HG03565 (cell line): Measurements from ENCODE around the gene SIGLEC7.
"Not testable (repeated sequence)": the region's sequence is repeated elsewhere in the genome, so short reads cannot be mapped to it uniquely, and the experiment has no call there.

Source experiments
- ATAC-seq: cut with Tn5 transposase; IDR thresholded peaks from one replicate; pipeline ENCODE4 v1.9.1; 2021; ENCODE audit warnings: mild to moderate bottlenecking, moderate library complexity; ENCODE audit not compliant: unreplicated experiment

The SIGLEC7 gene

DNA sequence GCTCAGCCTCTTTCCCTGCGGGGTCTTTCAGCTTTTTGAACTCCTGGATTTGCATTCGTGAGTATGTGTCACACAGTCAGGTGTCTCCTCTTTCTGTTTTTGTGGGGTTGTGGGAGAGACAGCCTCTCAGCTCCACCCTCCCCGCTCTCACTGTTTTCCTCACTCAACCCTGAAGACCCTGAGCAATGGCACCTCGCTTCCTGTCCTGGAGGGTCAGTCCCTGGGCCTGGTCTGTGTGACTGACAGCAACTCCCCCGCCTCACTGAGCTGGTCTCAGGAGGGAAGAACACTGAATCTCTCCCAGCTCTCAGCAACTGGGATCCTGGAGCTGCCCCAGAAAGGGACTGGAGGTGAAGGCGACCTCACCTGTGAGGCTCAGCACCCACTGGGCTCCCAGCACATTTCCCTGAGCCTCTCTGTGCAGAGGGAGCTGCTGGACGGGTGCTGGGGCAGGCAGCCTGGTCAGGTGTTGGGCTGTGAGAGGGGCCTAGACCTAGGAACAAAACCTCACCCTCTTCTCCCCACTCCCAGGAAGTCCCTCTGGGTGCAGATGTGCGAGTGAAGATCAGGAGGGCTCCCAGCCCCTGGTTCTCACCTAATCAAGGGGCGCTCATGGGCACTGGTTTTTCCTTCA, 4.2 kb upstream of the SIGLEC7 start:
- ATAC-seq: no peak

DNA sequence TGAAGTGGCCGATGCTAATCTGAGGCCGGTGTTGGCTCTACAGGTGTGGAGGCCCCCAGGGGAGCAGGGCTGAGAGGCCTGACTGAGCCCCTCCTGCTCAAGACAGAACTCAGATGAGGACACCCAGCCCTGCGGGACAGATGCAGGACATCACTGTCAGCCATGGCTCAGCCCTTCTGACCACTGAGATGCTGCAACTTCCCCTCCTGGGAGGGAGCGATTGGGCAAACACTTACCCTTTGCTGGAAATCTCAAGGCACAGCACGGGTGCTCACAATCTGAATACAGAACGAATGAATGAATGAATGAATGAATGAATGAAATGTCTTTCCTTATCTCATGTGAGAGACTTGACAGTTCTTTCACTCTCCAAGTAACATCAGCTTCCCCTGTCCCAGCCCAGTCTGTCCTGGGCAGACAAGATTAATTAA, 3.5 kb upstream of the SIGLEC7 start:
- ATAC-seq: no peak

DNA sequence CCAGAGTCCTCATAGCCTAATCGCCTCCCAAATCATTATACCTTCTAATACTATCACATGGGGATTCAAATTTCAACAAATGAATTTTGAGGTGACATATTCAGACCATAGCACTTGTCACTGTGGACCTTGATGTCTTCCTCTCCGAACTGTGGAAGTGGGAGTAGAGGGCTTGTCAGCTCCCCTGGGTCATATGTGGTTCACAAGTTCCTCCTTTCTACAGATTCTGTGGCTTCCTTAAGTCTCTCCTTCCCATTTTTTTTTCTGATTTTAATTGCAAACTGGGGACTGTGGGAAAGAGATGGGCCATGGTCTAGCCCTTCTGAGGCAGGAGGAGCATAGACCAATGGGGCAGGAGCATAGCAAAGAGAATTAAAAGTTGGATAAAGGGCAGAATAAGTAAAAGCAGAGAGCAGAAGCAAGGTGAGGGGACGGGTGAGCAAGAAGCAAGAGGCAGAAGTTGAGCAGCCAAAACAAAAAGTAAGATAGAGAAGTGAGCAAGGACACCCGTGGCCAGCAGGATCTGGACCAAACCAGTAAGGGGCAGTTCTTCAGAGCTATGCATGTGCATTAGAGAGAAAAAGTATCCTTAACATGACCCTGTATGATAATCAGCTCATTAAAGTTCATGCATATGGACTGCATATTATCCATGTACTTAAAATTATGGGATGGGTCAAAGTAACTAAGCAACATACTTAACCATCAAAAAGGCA, 2.6 kb upstream of the SIGLEC7 start:
- no peak for ATAC-seq

DNA sequence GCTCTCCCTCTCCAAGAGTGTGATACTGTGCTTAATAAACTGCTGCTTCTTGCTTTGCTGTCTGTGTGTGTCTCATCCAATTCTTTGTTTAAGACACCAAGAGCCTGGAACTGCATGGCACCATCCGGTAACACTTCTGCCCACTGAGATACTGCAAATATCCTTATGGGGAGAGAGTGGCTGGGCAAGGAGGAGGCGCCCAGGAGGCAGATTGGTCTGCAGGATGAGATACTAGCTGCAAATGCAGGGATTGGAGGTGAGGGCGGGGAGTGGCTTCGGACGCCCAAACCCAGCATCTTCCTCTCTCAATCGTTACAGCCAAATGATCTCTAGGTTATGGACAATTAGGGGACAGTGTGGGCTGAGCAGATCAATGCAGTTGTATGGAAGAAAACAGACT, 1.7 kb upstream of the SIGLEC7 start:
- no peak for ATAC-seq

DNA sequence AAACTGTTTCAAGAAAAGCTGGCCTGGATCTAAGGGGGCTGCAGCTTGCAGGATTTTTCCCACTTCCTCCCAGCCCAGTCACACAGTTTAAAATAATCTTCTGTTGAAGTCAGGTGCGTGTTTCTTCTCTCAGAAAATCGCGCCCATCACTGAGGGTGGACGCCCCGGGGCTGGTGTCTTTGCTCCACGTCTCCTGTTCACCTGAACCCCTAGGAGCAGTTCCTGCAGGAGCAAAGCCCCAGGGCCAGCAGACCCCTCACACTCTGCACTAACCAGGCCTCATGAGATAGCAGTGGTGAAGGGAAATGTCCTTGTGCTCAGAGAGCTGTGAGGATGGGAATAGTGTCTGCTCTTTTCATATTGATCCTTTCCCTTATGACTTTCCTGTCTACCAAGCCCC, 920 bp upstream of the SIGLEC7 start:
- no peak for ATAC-seq

DNA sequence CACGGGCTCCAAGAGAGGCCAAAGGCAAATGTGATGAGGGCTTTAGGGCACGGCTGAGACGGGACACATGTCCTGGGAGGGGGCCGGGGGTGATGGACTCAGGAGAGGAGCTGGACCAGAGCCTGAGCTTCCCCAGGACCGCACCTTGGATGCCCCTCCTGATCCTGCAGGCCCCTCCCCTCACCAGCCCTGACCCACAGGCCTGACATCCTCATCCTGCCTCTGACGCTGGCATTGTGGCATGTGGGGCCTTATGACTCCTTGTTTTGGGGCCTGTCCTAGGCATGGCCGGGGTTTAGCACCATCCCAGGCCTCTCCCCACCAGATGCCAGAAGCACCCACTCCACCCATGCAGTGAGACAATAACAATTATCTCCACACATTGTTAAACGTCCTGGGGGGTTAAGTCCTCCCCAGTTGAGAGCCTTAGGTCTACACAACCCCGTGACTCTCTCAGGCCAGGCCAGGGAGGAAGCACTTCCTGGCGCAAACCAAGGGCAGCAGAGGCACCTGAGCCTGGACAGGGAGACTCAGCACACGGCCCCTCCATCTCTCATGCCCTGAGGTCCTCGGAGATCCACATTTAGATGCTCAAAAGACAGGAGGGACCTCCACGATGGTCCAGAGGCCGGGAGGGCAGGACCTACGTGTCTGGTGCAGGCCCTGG, 841 bp downstream of the SIGLEC7 start:
- not testable (repeated sequence) for ATAC-seq

DNA sequence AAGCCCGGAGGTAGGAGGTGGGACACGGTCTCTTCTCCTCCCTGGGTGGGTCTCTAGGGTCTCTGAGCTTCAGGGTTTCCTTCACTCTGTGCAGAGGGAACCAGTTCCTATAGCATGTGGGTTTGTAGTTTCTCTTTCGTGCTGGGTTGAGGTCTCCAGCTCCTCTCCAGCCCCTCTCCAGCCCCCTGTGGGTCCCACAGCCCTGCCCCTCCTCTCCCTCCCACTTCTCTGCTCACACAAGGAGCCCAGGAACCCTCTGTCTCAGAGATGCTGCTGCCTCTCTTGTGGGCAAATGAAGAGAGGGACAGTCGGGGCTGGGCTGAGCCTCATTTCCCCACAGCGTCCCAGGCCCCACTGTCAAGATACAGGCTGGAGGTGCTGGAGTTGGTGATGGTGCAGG, 1.4 kb downstream of the SIGLEC7 start:
- ATAC-seq: no peak

DNA sequence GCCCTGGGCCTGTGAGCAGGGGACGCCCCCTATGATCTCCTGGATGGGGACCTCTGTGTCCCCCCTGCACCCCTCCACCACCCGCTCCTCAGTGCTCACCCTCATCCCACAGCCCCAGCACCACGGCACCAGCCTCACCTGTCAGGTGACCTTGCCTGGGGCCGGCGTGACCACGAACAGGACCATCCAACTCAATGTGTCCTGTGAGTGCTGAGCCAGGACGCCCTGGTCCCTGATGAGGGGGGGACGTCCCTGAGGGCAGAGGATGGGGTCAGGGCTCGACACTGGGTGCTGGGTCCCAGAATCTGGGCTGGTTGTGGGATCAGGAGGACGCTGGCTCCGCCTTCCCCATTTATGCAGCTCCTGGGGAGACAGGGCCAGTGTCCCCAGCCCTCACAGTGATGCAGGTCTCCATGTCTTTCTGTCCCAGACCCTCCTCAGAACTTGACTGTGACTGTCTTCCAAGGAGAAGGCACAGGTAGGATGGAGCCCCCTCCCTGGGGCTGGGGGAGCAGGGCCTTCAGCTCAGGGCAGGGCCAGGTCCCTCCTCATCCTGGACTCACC, 2.5 kb downstream of the SIGLEC7 start:
- no peak for ATAC-seq

DNA sequence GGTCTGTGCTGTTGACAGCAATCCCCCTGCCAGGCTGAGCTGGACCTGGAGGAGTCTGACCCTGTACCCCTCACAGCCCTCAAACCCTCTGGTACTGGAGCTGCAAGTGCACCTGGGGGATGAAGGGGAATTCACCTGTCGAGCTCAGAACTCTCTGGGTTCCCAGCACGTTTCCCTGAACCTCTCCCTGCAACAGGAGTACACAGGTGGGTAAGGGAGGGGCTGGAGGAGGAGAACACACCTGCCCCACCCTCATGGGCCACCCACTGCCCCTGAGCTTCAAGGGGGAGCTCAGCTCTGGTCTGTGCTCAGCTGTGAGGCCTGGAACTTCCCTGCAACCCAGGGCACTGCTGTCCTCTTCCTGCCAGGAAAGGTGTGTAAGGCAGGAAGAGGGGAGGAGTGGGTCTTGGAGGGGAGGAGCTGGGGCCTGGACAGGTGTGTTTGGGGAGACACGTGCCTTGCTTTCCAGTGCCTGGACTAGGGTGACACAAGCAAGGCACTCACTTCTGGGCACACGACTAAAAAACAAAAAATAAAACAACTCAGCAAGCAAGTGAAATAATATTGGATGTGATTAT, 3.9 kb downstream of the SIGLEC7 start:
- no peak for ATAC-seq

DNA sequence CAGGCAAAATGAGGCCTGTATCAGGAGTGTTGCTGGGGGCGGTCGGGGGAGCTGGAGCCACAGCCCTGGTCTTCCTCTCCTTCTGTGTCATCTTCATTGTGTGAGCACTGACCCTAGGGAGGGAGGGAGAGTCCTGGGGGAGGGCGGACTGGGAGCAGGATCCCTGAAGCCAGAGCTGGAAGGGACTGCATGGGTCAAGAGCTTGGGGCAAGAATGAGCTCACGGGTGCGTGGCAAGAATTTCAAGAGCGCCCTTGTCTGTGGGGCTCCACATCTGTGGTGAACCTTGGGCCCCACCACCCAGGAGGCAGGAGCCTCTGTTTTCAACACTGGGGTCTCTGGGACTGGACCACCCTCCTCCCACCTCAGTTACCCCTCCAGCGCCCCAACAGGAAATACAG, 4.7 kb downstream of the SIGLEC7 start:
- no peak for ATAC-seq

DNA sequence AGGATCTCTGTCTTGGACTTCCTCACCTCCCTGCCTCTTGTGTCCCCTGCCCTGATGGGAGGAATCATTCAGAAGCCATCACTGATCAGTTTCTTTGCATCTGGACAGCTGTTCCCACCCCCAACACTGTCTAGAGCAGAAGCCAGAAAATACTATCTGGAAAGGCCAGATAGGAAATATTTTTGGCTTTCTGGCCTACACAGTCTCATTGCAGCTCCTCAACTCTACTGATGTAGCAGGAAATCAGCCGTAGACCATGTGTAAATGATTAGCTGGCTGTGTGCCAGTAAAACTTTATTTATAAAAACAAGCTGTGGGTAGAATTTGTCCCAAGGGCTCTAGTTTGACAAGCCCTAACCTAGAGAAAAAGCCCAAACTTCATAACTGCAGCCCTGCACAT, 5.6 kb downstream of the SIGLEC7 start:
- no peak for ATAC-seq

DNA sequence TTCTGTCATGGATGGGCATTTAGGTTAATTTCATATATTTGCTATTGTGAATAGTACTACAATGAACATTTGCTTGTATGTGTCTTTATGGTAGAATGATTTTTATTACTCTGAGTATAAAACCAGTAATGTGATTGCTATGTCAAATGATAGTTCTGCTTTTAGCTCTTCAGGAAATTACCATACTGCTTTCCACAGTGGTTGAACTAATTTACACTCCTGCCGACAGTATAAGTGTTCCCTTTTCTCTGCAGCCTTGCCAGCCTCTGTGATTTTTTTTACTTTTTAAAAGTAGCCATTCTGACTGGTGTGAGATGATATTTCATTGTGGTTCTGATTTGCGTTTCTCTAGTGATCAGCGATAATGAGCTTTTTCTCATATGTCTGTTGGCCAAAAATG, 6.5 kb downstream of the SIGLEC7 start:
- no peak for ATAC-seq

DNA sequence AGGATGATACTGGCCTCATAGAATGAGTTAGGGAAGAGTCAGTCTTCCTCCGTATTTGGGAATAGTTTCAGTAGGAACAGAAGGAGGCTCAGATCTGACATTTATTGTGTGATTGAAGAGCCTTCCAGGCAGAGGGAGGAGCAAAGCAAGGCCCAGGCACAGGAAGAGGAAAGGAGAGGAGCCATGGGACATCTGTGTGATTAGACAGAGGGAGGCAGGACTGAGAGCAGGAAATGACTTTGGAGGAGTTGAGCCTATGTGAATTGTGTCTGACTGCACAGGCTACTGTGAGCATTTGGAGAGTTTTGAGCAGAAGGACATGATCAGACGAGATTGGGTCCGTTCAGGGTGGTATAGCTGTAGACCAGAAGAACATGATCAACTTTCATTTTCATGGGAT, 8.5 kb downstream of the SIGLEC7 start:
- ATAC-seq: no peak

DNA sequence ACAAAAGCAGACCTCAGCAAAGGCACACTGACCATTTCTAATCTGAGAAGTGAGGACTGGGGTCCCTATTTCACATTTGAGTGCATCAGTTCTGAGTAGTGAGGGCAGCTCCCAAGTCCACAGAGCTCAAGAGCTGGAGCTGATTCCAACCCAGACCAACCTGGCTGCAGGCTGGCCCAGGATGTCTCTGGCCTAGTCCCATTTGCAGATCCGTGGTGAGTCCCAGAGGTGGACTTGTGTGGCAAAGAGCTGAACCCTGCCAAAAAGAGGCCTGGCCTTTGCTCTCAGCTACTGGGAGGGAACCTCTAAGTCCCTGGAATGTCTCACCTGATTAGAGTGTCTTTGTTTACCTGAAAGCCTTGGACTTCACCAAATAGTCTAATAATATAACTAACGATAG, 14.6 kb downstream of the SIGLEC7 start:
- no peak for ATAC-seq

DNA sequence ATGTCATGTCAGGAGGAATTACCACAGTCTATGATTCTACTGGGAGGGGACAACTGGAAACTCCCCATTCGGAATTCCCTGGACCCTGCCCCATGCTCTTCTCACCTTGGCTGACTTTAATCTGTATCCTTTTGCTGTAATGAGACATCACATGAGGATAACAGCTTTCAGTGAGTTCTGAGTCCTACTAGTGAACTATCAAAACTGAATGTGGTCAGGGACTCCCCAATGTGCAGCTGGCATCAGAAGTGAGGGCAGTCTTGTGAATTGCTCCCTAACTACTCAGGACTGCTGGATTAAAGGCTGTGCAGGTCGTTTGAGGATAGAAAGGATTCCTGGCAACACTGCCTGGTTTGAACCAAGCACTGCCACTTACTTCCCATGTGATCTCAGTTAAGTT, 15.2 kb downstream of the SIGLEC7 start:
- no peak for ATAC-seq

DNA sequence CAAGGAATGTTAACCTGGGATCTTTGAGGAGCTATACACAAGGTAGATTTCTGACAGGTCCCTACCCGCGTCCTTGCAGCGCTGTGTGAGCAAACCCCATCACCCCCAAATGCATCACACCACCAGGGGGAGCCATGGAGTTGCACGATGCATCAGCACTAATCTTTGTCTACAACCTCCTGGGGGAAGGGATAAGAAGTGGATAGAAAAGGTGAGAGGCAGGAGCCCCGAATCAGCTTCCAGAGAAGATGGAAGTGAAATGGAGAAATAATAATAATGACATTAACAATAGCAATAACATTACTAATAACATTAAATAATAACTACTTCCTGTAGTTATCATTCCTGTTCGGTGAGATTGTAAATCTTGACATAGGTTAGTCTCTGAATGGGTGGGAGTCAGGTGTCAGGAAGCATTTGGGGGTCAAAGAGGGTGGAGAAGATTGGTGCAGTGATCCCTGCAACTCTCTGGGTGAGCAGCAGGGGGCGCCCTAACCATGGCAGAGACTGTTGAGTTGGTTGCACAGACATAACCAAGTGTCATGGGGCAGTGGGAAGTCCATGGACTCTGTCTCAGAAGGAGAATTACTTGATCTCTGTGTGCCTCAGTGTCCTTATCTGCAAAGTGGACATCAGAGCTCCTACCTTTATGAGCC, 16.5 kb downstream of the SIGLEC7 start:
- no peak for ATAC-seq

DNA sequence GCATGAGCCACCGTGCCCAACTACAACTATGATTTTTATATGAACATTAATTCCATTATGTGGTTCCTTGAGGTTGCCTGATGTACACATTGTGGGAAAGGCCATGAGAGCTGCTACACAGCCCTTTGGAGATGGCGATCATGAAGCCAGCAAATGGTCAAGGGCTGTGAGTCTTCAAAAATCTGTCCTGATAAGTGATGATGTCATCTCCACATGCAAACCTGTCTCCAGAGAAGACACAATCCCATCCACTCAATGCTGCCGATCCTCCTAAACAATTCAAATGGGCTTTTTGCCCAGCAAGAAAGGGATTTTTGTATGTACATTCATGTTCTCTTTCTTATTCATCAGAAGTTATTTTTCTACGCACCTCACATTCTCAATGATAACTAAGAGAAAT, 17.6 kb downstream of the SIGLEC7 start:
- no peak for ATAC-seq

DNA sequence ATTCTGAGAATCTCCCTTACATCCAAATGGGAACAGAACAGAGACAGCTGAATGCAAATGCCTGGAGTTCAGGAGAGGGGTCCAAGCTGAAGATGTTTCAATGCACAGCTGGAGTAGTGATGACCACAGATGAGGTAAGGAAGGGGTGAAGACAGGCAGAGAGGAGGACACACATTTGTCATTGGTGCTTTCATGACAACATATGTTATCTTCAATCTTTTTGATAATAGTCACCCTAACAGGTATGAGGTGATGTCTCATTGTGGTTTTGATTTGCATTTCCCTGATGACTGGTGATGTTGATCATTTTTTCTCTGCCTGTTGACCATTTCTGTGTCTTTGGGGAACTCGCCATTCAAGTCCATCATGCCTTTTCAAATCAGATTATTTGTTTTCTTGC, 19.2 kb downstream of the SIGLEC7 start:
- ATAC-seq: no peak

DNA sequence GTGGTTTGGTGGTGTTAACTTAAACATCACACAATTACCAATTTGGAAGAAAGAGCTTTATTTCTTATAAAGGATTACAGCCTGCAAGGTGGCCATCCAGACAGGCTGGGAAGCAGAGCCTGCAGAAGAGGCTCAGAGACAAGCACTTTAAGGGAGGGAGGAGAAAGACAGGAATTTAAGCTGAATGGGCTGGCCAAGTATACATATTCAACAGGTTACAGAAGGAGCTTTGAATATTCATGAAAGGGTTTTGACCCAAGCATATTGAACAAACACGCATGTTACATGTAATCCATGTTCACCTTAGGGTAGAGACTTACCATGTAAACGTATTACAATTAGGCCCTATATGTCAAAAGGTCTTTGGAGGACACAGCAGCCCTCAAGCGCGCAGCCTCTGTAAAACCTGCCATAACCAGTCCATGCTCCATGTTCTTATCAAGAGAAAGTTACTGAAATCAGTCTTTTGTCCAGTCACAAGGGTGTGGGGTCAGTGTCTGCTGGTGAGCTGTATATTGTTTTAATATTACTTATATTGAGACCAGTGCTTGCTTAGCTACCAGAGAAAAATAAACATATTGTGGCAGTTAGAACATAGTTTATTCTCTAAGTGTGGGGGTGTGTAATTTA, 19.9 kb downstream of the SIGLEC7 start:
- ATAC-seq: no peak

DNA sequence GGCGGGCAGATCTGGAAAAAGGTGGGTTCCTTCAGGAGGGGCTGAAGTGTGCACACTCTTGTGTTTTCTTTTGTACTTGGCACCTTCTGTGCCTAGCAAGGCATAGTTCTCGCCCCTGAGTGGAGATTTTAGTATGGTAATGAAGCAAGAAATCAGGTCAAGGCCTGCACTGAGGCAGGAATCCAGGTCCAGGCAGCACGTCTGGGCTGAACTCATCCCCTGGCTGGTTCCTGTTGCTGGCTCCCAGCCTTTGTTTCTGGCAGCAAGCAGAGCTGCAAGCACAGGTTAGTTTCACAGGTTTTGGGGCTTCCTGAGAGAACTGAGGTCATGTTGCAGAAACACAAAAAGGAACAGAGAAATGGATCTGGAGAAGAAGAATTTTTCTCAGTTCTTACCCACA, 21.2 kb downstream of the SIGLEC7 start:
- no peak for ATAC-seq

DNA sequence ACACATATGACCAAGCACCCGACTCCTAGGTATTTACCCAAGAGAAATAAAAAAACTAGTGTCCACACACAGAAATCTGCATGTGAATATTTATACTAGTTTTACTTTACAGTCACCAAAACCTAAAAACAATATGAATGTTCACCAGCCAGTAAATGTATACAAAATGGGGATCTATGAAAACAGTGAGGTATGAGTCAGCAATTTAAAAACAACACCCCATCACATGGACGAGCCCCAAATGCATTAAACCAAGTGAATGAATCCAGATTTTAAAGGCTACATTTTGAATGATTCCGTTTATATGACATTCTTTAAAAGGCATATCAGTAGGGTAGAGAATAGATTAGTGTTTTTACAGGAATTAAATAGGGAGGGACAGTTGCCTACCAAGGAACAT, 22.1 kb downstream of the SIGLEC7 start:
- no peak for ATAC-seq
